ENCODE data around the gene RNFT1.
"Not testable (repeated sequence)": the region's sequence is repeated elsewhere in the genome, so short reads cannot be mapped to it uniquely, and the experiment has no call there.

The RNFT1 gene

DNA sequence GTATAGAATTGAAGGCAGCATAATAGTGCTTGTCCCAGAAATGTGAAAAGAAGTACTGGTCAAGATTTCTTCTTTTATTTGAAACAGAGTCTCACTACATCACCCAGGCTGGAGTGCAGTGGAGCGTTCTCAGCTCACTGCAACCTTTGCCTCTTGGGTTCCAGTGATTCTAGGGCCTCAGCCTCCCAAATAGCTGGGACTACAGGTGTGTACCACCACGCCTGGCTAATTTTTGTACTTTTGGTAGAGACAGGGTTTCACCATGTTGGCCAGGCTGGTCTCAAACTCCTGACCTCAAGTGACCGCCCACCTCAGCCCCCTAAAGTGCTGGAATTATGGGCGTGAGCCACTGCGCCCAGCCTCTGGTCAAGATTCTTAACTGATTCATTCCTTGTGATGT lies 43.9 kb downstream of the RNFT1 start:
- not testable (repeated sequence) for DNase-seq

DNA sequence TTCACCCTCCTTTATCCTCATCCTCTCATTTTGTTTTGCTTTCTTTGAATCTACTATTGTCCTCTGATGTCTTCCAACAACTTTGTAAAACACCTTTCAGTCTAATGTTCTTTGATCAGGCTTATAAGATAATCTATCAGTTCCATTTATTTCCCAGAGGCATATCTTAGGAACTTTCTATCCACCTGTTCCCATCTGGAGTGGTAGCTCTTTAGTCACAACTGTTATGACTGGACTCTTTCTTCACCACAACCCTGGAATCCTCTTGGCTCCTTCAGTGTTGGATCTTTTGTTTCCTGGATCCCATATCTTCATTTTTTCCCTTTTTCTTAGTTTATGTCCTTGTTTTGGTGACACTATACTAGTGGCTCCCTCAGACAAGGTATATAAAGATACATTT lies 48.1 kb downstream of the RNFT1 start:
- DNase-seq = no peak

DNA sequence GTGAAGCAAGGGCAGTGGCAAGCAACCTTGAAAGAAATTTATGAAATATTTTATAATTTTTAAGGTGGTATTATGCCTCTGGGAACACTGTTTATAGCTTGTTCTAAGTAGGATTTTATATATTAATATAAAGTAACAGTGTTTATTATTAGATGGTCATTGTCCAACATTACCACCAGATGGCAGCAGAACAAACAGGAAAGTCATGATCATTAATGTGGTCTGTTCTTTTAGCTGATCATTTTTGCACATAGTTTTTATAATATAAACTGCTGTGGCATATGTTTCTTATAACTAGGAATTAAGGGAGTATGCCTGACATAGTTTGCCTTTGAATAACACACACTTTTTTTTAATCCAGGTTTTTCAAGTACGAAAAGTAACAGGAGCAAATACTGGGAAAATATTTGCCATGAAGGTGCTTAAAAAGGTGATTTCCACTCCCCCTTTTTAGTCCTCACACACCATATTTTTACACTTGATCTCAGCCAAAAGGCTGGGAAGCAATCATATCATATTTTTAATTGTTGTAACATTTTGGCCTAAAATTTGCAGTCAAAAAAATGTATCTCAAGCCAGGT lies 50.2 kb downstream of the RNFT1 start:
- peak; percentile 71 for DNase-seq

DNA sequence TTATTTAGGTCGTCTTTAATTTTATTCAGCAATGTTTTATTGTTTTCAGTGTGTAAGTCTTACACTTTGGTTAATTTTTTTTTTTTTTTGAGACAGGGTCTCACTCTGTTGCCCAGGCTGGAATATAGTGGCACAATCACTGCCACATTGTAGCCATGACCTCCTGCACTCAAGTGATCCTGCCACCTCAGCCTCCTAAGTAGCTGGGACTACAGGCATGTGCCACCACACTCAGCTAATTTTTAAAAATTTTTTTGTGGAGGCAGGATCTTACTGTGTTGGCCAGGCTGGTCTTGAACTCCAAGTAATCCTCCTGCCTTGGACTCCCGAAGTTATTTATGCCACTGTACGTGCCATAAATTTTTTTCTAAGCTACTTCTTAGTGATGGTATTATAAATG lies 57.1 kb downstream of the RNFT1 start:
- no peak for DNase-seq

DNA sequence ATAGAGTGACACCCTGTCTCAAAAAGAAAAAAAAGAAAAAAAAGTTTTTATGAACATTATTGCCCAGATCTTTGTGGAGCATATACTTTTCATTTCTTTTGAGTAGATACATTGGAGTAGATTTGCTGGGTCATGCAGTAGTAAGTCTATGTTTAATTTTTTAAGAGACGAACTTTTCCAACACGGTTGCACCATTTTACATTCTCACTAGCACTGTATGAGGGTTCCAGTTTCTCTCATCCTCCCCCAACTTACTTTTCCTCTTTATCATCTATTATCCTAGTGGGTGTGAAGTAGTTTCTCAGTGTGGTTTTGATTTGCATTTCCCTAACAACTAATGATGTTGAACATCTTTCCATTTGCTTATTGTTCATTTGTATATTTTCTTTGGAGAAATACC lies 61.1 kb downstream of the RNFT1 start:
- no peak for DNase-seq
